Tibial nerve (tissue), 4 donors: ENCODE data around the gene TXNIP.

Experiments used
- EP300 ChIP-seq, 2 donors: sonication (generic); formaldehyde crosslinking; IDR thresholded peaks; one replicate each; pipeline ENCODE4 v1.6.1; 2017; ENCODE audit warnings: antibody characterized with exemption in 2 of 2, mild to moderate bottlenecking in 1 of 2
- TF ChIP-seq, protein P1 (sequence below), 5 experiments: fragments of 200-600 bp in 3 of 5; fragments of 450-650 bp in 2 of 5; sonication (generic) in 3 of 5; IDR thresholded peaks; one replicate each; pipeline ENCODE4 v1.5.1; 2016 to 2019; ENCODE audit warnings: antibody characterized with exemption in 5 of 5, mild to moderate bottlenecking in 3 of 5, moderate library complexity in 2 of 5

DNA sequence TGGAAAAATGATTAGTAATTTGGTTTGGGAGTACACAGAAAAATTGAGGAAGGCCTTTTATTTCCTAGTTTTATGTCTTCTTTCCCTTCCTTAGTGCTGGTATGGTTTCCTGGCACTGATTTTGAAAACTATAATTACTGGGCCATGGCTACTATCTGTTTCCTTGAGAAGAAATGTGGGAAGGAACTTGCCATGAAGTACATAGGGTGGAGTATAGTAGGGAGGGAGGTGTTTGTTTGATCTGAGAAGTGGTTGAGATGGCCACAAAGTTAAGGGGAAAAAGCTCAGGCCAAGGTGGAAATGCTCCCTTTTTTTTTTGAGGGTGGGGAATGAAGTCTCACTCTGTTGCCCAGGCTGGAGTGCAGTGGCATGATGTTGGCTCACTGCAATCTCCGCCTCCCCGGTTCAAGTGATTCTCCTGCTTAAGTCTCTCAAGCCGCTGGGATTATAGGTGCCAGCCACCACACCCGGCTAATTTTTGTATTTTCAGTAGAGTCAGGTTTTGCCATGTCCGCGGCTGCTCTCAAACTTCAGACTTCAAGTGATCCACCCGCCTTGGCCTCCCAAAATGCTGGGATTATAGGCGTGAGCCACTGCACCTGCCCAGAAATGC lies 13.9 kb upstream of the TXNIP start:
- TF ChIP-seq, protein P1, sequence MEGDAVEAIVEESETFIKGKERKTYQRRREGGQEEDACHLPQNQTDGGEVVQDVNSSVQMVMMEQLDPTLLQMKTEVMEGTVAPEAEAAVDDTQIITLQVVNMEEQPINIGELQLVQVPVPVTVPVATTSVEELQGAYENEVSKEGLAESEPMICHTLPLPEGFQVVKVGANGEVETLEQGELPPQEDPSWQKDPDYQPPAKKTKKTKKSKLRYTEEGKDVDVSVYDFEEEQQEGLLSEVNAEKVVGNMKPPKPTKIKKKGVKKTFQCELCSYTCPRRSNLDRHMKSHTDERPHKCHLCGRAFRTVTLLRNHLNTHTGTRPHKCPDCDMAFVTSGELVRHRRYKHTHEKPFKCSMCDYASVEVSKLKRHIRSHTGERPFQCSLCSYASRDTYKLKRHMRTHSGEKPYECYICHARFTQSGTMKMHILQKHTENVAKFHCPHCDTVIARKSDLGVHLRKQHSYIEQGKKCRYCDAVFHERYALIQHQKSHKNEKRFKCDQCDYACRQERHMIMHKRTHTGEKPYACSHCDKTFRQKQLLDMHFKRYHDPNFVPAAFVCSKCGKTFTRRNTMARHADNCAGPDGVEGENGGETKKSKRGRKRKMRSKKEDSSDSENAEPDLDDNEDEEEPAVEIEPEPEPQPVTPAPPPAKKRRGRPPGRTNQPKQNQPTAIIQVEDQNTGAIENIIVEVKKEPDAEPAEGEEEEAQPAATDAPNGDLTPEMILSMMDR (IDR thresholded peaks at IDR 0.05) = no peak
- TF ChIP-seq EP300 (IDR thresholded peaks at IDR 0.05) = peak in 1 of 2 donors; percentile 25
